DMS153 treated with DMSO at 0.1 percent for 48 hours (cell line): ENCODE results near the gene TTC28.

Experiments
- DNase-seq: peaks from one replicate; lab custom pipeline; 2025; ENCODE audit not compliant: unreplicated experiment; lab: John Stamatoyannopoulos, UW

The TTC28 gene

DNA sequence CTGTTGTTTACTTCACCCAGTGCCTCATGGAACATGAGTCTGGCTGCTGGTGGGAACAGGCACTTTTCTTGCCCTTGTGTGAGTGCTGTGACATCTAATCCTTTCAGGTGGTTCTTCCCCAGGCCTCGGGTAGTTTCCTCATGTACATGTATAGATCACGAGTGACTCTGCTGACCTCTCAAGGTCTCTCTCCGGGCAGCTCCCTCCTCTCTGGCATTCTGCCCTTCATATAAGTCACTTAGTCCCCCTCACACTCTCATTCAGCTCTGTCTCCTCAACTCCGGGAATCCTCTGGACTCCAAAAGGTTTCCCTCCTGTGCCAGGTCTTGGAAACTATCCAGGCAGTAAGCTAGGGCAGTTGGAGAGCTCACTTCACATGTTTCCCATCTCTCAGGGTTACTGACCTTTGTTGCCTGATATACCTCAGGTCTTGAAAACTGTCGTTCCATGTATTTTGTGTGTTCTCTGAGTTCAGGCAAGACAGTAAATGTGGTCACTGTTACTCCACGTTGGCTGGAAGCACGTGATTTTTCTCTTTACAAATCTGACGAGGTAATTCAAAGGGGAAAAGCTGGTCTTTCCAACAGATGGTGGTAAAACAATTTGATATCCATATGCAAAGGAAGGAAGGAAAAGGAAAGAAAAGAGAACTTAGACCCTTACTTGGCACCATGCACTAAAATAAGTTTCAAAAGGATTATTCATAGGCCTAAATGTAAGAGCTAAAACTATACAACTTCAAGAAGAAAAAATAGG is 720.1 kb downstream of the TTC28 start:
- DNase-seq: no peak

DNA sequence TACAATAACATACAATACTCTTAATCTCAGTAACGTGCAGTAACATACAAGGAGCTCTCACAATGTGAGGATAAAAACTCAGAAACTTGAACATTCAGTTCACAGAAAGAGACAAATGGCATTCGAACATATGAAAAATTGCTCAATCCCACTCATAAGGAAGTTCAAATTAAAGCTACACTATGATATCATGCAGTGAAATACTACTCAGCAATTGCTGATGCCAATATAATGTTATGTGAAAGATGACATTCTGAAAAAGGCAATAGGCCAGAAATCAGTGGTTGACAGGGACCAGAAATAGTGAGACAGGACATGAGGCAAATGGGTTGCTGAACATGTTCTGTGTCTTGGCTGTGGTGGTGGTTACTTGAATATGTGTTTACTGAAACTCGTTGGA is 726.9 kb downstream of the TTC28 start:
- no peak for DNase-seq

GRCh38 chr22:27952091-27952490 is 727.5 kb downstream of the TTC28 start:
- no peak for DNase-seq

GRCh38 chr22:27949421-27949820 is 730.2 kb downstream of the TTC28 start:
- no peak for DNase-seq

DNA sequence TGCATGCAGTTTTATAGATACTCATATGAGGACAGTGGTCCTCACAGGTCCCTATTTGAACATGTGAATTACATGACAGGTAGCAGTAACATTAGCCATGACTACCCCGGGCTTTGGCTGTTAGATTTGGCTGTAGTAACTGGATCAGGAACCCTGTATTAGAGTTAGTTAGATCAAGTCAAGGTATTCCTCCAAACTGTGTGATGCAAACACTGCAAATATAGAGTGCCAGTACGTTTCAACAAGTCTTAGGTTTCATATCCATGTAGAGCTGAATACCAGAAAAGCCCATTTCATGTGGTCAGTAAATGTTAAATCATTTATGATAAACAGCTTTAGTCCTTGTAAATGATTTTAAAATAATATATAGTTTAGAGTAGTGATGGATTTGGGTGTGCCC is 731.1 kb downstream of the TTC28 start:
- DNase-seq: no peak

GRCh38 chr22:27947448-27947847 is 732.2 kb downstream of the TTC28 start:
- no peak for DNase-seq

GRCh38 chr22:27941143-27941542 is 738.5 kb downstream of the TTC28 start:
- DNase-seq: no peak

GRCh38 chr22:27937453-27937852 is 742.2 kb downstream of the TTC28 start:
- DNase-seq: no peak

DNA sequence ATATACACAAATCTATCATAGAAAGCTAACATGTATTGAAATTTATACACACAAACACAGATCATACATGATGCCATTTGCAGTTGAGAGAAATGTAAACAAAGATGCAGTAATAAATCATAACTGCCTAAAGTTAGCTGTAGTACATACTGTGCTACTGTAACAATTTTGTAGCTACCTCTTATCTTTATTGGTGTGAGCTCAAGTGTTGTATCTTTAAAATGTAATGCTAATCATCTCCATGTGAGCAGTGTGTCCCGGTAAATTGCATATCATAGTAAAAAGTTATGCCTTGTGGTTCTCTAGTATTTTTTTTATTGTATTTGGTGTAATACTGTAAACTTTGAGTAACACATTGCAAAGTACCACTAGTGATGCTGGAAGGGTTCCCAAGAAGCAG is 743.7 kb downstream of the TTC28 start:
- DNase-seq: no peak

GRCh38 chr22:27934069-27934468 is 745.6 kb downstream of the TTC28 start:
- no peak for DNase-seq

GRCh38 chr22:27933186-27933983 is 746.3 kb downstream of the TTC28 start:
- DNase-seq: no peak

DNA sequence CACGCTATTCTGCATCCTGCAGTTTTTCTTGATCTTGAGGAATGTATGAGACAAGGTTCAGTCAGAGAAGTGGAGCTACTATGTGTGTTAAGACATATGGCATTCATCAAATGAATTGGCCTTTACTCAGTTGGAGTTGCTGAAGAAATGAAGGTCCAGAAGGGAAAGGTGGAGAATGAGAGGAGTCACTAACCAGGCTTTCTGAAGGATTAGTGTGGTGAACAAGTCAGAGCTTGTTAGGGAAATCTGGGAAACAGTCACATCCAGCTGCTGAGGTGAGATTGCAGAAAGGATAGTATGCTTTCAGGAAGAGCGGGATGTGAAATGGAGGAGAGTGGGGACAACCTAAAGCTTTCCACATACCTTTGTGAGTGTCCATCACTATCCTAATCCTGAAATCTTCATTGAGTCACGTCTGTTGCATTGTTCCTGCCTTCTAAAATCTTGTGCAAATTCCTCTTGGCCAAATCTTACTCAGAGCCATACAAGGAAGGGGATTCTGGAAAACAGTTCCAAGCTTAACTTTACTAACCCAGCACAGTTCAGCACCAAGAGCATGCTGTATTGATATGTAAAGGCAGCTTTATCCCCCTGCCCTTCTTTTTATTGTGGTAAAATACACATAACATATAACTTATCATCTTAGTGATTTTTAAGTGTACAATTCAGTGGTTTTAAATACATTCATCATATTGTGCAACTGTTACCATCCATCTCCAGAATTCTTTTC is 749.1 kb downstream of the TTC28 start:
- no peak for DNase-seq
